ENCODE data around the gene WNT3A. TPM values are rescaled to one million over a fixed set of nuclear protein-coding genes. Genes with fewer than 3 reads are reported as not detected.

WNT3A gene
- total and polyA plus RNA-seq, 2 donors: 0.02 TPM; not detected in 1

- no peaks in the 10 kb centered on the region for H3K9me3 ChIP-seq (ENCODE audit: control insufficient read depth in 2 of 2, insufficient read depth in 1 of 2, low read length in 1 of 2)
- H3K4me3 ChIP-seq (ENCODE audit: low read length in 2 of 2): no peak overlapping the region
- peaks cover 0 to 26% of the 10 kb centered on the region in 2 donors for H3K27me3 ChIP-seq (ENCODE audit: control insufficient read depth in 2 of 2, insufficient read depth in 1 of 2, low read length in 1 of 2)
- H3K27ac ChIP-seq (ENCODE audit: low read depth in 1 of 2, low read length in 1 of 2): no peak overlapping the region
- DNase-seq (ENCODE audit: low read depth in 6 of 9, low spot score in 9 of 9): no peak
- no peaks in the 10 kb centered on the region for H3K36me3 ChIP-seq (ENCODE audit: control insufficient read depth in 2 of 2, insufficient read depth in 2 of 2, low read length in 1 of 2)
- peaks cover 5 to 10% of the 10 kb centered on the region in 2 donors for H3K4me1 ChIP-seq (ENCODE audit: control insufficient read depth in 2 of 2, insufficient read depth in 2 of 2, low read length in 2 of 2)
- 87% methylated on average over 10 of the region's 10 CpGs for WGBS
Measured at GRCh38 chr1:228077565-228078330, 71.0 kb downstream of the WNT3A start.

DNA sequence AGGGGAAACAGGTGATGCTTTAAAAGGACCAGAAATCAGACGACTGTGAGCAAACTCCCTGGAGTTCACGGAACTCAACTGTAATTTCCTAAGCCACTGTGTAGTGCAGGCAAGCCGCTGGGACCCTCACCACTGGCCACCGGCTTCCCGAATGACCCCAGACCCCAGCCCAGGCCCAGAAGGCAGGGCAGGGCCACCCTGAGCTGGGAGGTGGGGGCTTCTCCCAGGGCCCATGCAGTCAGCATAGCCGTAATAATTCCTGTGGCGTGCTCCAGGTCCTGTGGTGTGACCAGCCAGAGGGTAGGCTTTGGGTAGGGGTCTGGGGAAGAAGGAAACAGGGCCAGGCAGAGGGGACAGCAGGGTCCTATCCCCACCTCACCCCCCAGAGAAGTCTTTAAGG, 72.2 kb downstream of the WNT3A start:
- H3K4me1 ChIP-seq (ENCODE audit: control insufficient read depth in 2 of 2, insufficient read depth in 2 of 2, low read length in 2 of 2): peaks cover 8 to 12% of the 10 kb centered on the region in 2 donors
- no peaks in the 10 kb centered on the region for H3K9me3 ChIP-seq (ENCODE audit: control insufficient read depth in 2 of 2, insufficient read depth in 1 of 2, low read length in 1 of 2)
- WGBS: 97% methylated on average over 7 of the region's 7 CpGs
- DNase-seq (ENCODE audit: low read depth in 6 of 9, low spot score in 9 of 9): no peak
- no peak overlapping the region for H3K4me3 ChIP-seq (ENCODE audit: low read length in 2 of 2)
- peaks cover 0 to 13% of the 10 kb centered on the region in 2 donors for H3K27me3 ChIP-seq (ENCODE audit: control insufficient read depth in 2 of 2, insufficient read depth in 1 of 2, low read length in 1 of 2)
- H3K27ac ChIP-seq (ENCODE audit: low read depth in 1 of 2, low read length in 1 of 2): no peak overlapping the region
- H3K36me3 ChIP-seq (ENCODE audit: control insufficient read depth in 2 of 2, insufficient read depth in 2 of 2, low read length in 1 of 2): peaks cover 0 to 3% of the 10 kb centered on the region in 2 donors

GRCh38 chr1:228079601-228080263, 72.9 kb downstream of the WNT3A start:
- no peak overlapping the region for H3K4me3 ChIP-seq (ENCODE audit: low read length in 2 of 2)
- WGBS: 99% methylated on average over 7 of the region's 7 CpGs
- peaks cover 15 to 19% of the 10 kb centered on the region in 2 donors for H3K4me1 ChIP-seq (ENCODE audit: control insufficient read depth in 2 of 2, insufficient read depth in 2 of 2, low read length in 2 of 2)
- peaks cover 3 to 4% of the 10 kb centered on the region in 2 donors for H3K36me3 ChIP-seq (ENCODE audit: control insufficient read depth in 2 of 2, insufficient read depth in 2 of 2, low read length in 1 of 2)
- H3K27ac ChIP-seq (ENCODE audit: low read depth in 1 of 2, low read length in 1 of 2): no peak overlapping the region
- no peak for DNase-seq (ENCODE audit: low read depth in 6 of 9, low spot score in 9 of 9)
- H3K9me3 ChIP-seq (ENCODE audit: control insufficient read depth in 2 of 2, insufficient read depth in 1 of 2, low read length in 1 of 2): no peaks in the 10 kb centered on the region
- H3K27me3 ChIP-seq (ENCODE audit: control insufficient read depth in 2 of 2, insufficient read depth in 1 of 2, low read length in 1 of 2): peaks cover 0 to 11% of the 10 kb centered on the region in 2 donors

GRCh38 chr1:228081144-228081543, 74.3 kb downstream of the WNT3A start:
- Histone ChIP-seq H3K9me3 (ENCODE audit: control insufficient read depth in 2 of 2, insufficient read depth in 1 of 2, low read length in 1 of 2) (no peaks in the 10 kb centered on the region), H3K4me1 (ENCODE audit: control insufficient read depth in 2 of 2, insufficient read depth in 2 of 2, low read length in 2 of 2) (peaks cover 18 to 33% of the 10 kb centered on the region in 2 donors), H3K27ac (ENCODE audit: low read depth in 1 of 2, low read length in 1 of 2) (peak overlapping the region in 1 of 2 donors; percentile 18), H3K36me3 (ENCODE audit: control insufficient read depth in 2 of 2, insufficient read depth in 2 of 2, low read length in 1 of 2) (peaks cover 4 to 13% of the 10 kb centered on the region in 2 donors), H3K4me3 (ENCODE audit: low read length in 2 of 2) (peak overlapping the region; percentile 92 to 93), H3K27me3 (ENCODE audit: control insufficient read depth in 2 of 2, insufficient read depth in 1 of 2, low read length in 1 of 2) (no peaks in the 10 kb centered on the region)
- no peak for DNase-seq (ENCODE audit: low read depth in 6 of 9, low spot score in 9 of 9)
- 91% methylated on average over 7 of the region's 7 CpGs for WGBS

DNA sequence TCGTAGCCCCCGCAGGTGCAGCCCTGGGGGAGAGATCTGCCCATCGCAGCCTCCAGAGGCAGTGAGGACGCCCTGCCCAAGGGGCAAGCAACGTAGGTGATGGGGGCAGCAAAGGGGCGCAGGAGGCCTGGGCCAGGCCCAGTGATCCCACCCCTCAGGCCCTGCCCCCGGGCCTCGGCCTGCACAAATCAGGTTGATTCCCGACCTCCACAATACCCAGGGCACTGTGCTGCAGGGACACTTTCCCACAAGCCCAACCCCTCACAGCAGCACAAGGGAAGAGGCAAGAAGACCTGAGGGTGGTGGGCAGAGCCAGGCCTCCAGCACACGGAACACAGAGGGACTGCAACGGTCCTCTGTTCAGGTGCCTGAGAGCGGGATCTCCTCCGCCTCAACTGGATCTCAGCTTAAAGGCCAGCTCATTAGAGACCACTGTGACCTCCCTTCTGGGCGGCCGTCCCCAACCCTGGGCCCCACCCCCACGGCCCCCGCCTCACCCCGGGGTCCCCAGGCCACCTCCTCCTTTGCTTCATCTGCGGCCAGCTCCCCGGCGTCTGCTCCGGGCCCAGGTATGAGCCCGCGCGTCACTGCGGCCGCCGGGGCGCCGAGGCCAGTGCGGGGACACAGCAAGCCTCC, 74.9 kb downstream of the WNT3A start:
- 17% methylated on average over 31 of the region's 31 CpGs for WGBS
- Histone ChIP-seq H3K27ac (ENCODE audit: low read depth in 1 of 2, low read length in 1 of 2) (peak overlapping the region; percentile 46 to 63), H3K9me3 (ENCODE audit: control insufficient read depth in 2 of 2, insufficient read depth in 1 of 2, low read length in 1 of 2) (no peaks in the 10 kb centered on the region), H3K4me3 (ENCODE audit: low read length in 2 of 2) (peak overlapping the region; percentile 92 to 93), H3K36me3 (ENCODE audit: control insufficient read depth in 2 of 2, insufficient read depth in 2 of 2, low read length in 1 of 2) (peaks cover 4 to 13% of the 10 kb centered on the region in 2 donors), H3K4me1 (ENCODE audit: control insufficient read depth in 2 of 2, insufficient read depth in 2 of 2, low read length in 2 of 2) (peaks cover 18 to 33% of the 10 kb centered on the region in 2 donors), H3K27me3 (ENCODE audit: control insufficient read depth in 2 of 2, insufficient read depth in 1 of 2, low read length in 1 of 2) (no peaks in the 10 kb centered on the region)
- peak in 1 of 9 donors; percentile 34 for DNase-seq (ENCODE audit: low read depth in 6 of 9, low spot score in 9 of 9)

DNA sequence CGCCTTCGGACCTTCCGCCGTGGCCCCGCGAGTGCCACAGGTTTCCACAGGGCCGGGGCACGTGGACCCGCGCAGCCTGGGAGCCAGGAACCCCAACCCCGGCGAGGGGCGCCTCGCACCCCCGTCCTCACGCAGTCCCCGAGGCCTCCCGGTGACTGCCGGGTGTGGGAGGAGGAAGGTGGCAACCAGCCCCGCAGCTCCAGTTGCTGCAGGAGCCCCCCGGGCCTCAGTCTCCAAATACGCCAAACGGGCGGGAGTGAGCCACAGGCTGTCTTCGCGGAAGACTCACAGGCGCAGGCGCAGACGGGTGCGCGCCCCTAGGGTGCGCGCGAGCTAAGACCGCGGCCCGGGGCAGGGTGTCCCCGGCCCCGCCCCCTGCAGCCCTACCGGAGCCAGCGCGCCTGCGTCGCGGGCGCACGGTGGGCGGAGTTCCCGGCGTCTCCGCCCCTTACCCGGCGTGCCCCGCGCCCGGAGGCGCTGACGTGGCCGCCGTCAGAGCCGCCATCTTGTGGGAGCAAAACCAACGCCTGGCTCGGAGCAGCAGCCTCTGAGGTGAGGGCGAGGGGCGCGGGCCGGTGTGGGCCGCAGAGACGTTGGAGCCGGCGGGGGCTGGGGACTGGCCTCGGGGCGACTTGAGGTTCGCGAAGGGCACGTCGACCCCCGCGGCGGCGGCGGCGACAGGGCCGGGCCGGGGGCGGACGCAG, 75.6 kb downstream of the WNT3A start, which contains the start of gene ARF1:
ARF1 (plus strand) TSS at position 495 of the 704 bp plus-strand sequence. CDS start 14,407 bp downstream, outside the sequence.
- H3K4me1 ChIP-seq (ENCODE audit: control insufficient read depth in 2 of 2, insufficient read depth in 2 of 2, low read length in 2 of 2): peaks cover 19 to 37% of the 10 kb centered on the region in 2 donors
- H3K27ac ChIP-seq (ENCODE audit: low read depth in 1 of 2, low read length in 1 of 2): peak within 1 kb of the TSS; percentile 85 to 98
- peaks cover 4 to 13% of the 10 kb centered on the region in 2 donors for H3K36me3 ChIP-seq (ENCODE audit: control insufficient read depth in 2 of 2, insufficient read depth in 2 of 2, low read length in 1 of 2)
- under 1% methylated on average over 87 of the region's 87 CpGs for WGBS
- no peaks in the 10 kb centered on the region for H3K27me3 ChIP-seq (ENCODE audit: control insufficient read depth in 2 of 2, insufficient read depth in 1 of 2, low read length in 1 of 2)
- DNase-seq (ENCODE audit: low read depth in 6 of 9, low spot score in 9 of 9): peak; percentile 82 to 98 (median 92)
- peak within 1 kb of the TSS; percentile 93 to 95 for H3K4me3 ChIP-seq (ENCODE audit: low read length in 2 of 2)
- no peaks in the 10 kb centered on the region for H3K9me3 ChIP-seq (ENCODE audit: control insufficient read depth in 2 of 2, insufficient read depth in 1 of 2, low read length in 1 of 2)

- WGBS: under 1% methylated on average over 79 of the region's 79 CpGs
- peaks cover 27 to 46% of the 10 kb centered on the region in 2 donors for H3K4me1 ChIP-seq (ENCODE audit: control insufficient read depth in 2 of 2, insufficient read depth in 2 of 2, low read length in 2 of 2)
Measured at GRCh38 chr1:228082918-228083870, 76.4 kb downstream of the WNT3A start.

GRCh38 chr1:228083871-228084278, 77.1 kb downstream of the WNT3A start:
- Histone ChIP-seq H3K36me3 (ENCODE audit: control insufficient read depth in 2 of 2, insufficient read depth in 2 of 2, low read length in 1 of 2) (peaks cover 17 to 26% of the 10 kb centered on the region in 2 donors), H3K4me3 (ENCODE audit: low read length in 2 of 2) (peak overlapping the region; percentile 93 to 95), H3K27ac (ENCODE audit: low read depth in 1 of 2, low read length in 1 of 2) (peak overlapping the region; percentile 47 to 85), H3K4me1 (ENCODE audit: control insufficient read depth in 2 of 2, insufficient read depth in 2 of 2, low read length in 2 of 2) (peaks cover 30 to 53% of the 10 kb centered on the region in 2 donors), H3K27me3 (ENCODE audit: control insufficient read depth in 2 of 2, insufficient read depth in 1 of 2, low read length in 1 of 2) (no peaks in the 10 kb centered on the region), H3K9me3 (ENCODE audit: control insufficient read depth in 2 of 2, insufficient read depth in 1 of 2, low read length in 1 of 2) (no peaks in the 10 kb centered on the region)
- no peak for DNase-seq (ENCODE audit: low read depth in 6 of 9, low spot score in 9 of 9)
- 17% methylated on average over 17 of the region's 17 CpGs for WGBS

More at GRCh38 chr1:228082918-228083870, 76.4 kb downstream of the WNT3A start:
- Histone ChIP-seq H3K9me3 (ENCODE audit: control insufficient read depth in 2 of 2, insufficient read depth in 1 of 2, low read length in 1 of 2) (no peaks in the 10 kb centered on the region), H3K4me3 (ENCODE audit: low read length in 2 of 2) (peak overlapping the region; percentile 93 to 95), H3K27me3 (ENCODE audit: control insufficient read depth in 2 of 2, insufficient read depth in 1 of 2, low read length in 1 of 2) (no peaks in the 10 kb centered on the region), H3K36me3 (ENCODE audit: control insufficient read depth in 2 of 2, insufficient read depth in 2 of 2, low read length in 1 of 2) (peaks cover 10 to 20% of the 10 kb centered on the region in 2 donors), H3K27ac (ENCODE audit: low read depth in 1 of 2, low read length in 1 of 2) (peak overlapping the region; percentile 85 to 98)
- DNase-seq (ENCODE audit: low read depth in 6 of 9, low spot score in 9 of 9): peak in 2 of 9 donors; percentile 38 to 65
